ENCODE results near the gene RASGEF1C.

RASGEF1C gene

GRCh38 chr5:180130291-180130869, 78.6 kb downstream of the RASGEF1C start:
- DNase-seq (ENCODE audit: low read depth in 1 of 2, low spot score in 1 of 2) = no peak
- no peak overlapping the region for H3K4me3 ChIP-seq (replicated peaks; ENCODE audit: insufficient read depth, low read length)
- no peak for TF ChIP-seq POLR2AphosphoS5 (IDR thresholded peaks at IDR 0.05; ENCODE audit: low read depth)
- TF ChIP-seq SPI1 (IDR thresholded peaks at IDR 0.05; ENCODE audit: borderline replicate concordance, low read depth) = no peak
- TF ChIP-seq REST (IDR thresholded peaks at IDR 0.05; ENCODE audit: insufficient replicate concordance, low read depth) = no peak
- TF ChIP-seq CTCF (IDR thresholded peaks at IDR 0.05; ENCODE audit: insufficient read depth, low read length) = no peak
- TF ChIP-seq GABPA (IDR thresholded peaks at IDR 0.05; ENCODE audit: low read depth) = no peak
- no peaks in the 10 kb centered on the region for H3K27me3 ChIP-seq (ENCODE audit: insufficient read depth, poor library complexity, severe bottlenecking)
- no peak overlapping the region for H3K27ac ChIP-seq (replicated peaks)

GRCh38 chr5:180129291-180130190, 79.5 kb downstream of the RASGEF1C start:
- TF ChIP-seq POLR2AphosphoS5 (IDR thresholded peaks at IDR 0.05; ENCODE audit: low read depth) (no peak), CTCF (IDR thresholded peaks at IDR 0.05; ENCODE audit: insufficient read depth, low read length) (no peak), REST (IDR thresholded peaks at IDR 0.05; ENCODE audit: insufficient replicate concordance, low read depth) (no peak), GABPA (IDR thresholded peaks at IDR 0.05; ENCODE audit: low read depth) (no peak), SPI1 (IDR thresholded peaks at IDR 0.05; ENCODE audit: borderline replicate concordance, low read depth) (no peak)
- no peak overlapping the region for H3K27ac ChIP-seq (replicated peaks)
- no peak overlapping the region for H3K4me3 ChIP-seq (replicated peaks; ENCODE audit: insufficient read depth, low read length)
- no peak for DNase-seq (ENCODE audit: low read depth in 1 of 2, low spot score in 1 of 2)
- no peaks in the 10 kb centered on the region for H3K27me3 ChIP-seq (ENCODE audit: insufficient read depth, poor library complexity, severe bottlenecking)

- no peaks in the 10 kb centered on the region for H3K27me3 ChIP-seq (ENCODE audit: insufficient read depth, poor library complexity, severe bottlenecking)
- TF ChIP-seq REST (IDR thresholded peaks at IDR 0.05; ENCODE audit: insufficient replicate concordance, low read depth) (no peak), CTCF (IDR thresholded peaks at IDR 0.05; ENCODE audit: insufficient read depth, low read length) (no peak), GABPA (IDR thresholded peaks at IDR 0.05; ENCODE audit: low read depth) (no peak), SPI1 (IDR thresholded peaks at IDR 0.05; ENCODE audit: borderline replicate concordance, low read depth) (no peak), POLR2AphosphoS5 (IDR thresholded peaks at IDR 0.05; ENCODE audit: low read depth) (no peak)
- H3K4me3 ChIP-seq (replicated peaks; ENCODE audit: insufficient read depth, low read length) = no peak overlapping the region
- no peak overlapping the region for H3K27ac ChIP-seq (replicated peaks)
- DNase-seq (ENCODE audit: low read depth in 1 of 2, low spot score in 1 of 2) = no peak
These were observed 80.2 kb downstream of the RASGEF1C start for GRCh38 chr5:180128671-180129261.

Data from HL-60 (cell line).